HG02571 (cell line): ENCODE data around the gene MYO7B.
"Not testable (repeated sequence)": the region's sequence is repeated elsewhere in the genome, so short reads cannot be mapped to it uniquely, and the experiment has no call there.

Experiments used
- ATAC-seq: cut with Tn5 transposase; IDR thresholded peaks from one replicate; pipeline ENCODE4 v1.9.1; 2021; ENCODE audit warnings: mild to moderate bottlenecking, moderate library complexity; ENCODE audit not compliant: unreplicated experiment

The MYO7B gene

DNA sequence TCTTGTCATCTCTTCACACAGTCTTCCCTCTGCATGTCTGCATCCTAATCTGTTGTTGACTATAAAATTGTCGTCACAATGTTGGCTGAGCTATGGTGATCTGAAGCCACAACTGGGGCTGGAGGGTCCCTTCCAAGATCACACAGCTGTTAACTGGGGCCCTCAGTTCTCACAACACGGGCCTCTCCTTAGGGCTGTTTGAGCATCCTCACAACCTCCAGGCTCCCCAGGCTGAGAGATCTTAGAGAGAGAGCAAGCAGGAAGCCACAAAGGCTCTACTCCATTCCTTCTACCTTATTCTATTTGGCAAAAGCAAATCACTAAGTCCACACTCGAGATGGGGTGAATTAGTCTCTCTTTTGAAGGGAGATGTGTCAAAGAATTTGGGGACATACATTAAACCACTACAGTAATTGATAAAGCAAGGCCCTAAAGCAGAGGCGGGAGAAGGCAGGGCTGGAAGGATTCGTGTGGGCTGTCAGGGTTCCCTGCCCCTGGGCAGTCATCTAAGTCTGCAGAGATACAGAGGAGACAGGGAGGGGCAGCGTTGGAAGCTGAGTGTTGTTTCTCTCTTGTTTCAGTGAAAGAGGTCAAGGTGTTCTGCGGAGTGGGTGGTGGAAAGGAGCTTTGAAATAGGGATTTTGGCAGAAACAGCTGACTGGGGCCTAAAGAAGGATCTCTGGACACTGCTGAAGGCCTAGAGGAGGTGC is 15.9 kb downstream of the MYO7B start:
- ATAC-seq = no peak

GRCh38 chr2:127552336-127552735 is 16.9 kb downstream of the MYO7B start:
- ATAC-seq = no peak

DNA sequence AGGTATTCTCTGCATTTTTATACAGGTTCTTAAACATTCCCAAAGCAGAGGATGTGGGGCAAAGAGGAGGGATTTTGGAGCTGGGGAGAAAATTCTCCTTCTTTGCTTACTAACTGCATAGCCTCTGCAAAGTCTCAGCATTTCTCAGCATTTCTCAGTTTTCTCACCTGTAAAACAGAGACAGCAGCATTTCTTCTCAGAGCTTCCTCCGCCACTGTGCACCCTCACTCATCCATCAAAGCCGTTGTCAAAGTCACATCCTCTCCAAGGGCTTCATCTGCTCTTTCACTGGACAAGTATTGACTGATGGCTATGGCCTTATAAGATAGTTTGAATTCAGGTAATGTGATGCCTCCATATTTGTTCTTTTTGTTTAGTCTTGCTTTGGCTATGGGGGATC is 17.4 kb downstream of the MYO7B start:
- ATAC-seq = no peak

DNA sequence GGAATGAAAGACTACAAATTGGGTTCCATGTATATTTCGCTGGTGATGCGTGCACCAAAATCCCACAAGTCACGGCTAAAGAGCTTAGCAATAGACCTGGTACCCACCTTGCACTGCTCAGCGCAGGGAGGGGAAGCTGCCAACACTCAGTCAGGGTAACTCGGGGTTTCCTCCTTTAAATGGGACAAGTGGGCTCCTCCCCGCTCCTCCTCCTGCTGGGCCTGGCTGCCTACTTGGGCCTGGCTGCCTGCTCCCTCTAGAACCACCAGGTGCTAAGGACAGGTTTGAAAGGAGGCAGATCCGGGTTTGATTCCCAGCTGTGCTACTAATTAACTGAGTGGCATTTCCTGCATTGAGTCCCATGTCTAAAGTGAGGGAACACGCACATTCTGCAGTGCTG is 23.4 kb downstream of the MYO7B start:
- no peak for ATAC-seq

GRCh38 chr2:127559454-127559853 is 24.0 kb downstream of the MYO7B start:
- ATAC-seq = no peak

GRCh38 chr2:127560201-127560930 is 24.9 kb downstream of the MYO7B start:
- no peak for ATAC-seq

DNA sequence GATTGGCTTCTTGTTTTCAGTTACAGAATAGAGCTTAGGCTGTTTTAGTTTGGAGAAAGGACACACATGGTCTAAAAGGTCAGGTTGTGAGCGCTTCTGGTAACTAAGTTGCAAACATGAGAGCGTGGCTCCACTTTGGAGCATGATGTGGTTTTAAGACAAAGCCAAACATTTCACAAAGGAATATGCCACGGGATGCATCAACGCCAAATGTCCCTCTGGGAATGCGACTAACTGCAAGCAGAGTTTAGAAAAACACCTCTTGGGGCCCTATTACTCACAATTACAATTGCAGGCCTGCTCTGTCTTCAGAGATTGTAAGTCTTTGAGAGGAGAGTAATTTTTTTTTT is 25.4 kb downstream of the MYO7B start:
- no peak for ATAC-seq

- no peak for ATAC-seq
Measured at GRCh38 chr2:127561371-127561770, 25.9 kb downstream of the MYO7B start.

DNA sequence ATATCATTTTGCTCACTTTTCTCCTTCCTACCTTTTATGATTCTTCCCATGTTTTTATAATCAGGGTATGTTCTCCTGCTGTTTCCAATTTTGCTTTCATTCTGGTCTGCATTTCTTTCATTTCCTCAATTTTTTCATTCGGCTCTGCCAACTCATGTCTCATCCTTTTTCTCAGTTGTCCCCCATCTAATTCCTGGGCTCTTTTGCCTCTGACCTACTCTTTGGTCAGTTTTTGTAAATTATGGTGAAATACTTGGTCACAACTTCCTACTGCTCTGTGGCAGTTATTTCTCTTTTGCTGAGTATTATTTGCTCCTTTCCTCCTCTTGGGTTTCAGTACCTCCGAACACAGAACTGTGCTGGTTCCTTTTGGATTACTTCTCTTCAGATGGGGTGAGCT is 27.5 kb downstream of the MYO7B start:
- ATAC-seq = no peak

DNA sequence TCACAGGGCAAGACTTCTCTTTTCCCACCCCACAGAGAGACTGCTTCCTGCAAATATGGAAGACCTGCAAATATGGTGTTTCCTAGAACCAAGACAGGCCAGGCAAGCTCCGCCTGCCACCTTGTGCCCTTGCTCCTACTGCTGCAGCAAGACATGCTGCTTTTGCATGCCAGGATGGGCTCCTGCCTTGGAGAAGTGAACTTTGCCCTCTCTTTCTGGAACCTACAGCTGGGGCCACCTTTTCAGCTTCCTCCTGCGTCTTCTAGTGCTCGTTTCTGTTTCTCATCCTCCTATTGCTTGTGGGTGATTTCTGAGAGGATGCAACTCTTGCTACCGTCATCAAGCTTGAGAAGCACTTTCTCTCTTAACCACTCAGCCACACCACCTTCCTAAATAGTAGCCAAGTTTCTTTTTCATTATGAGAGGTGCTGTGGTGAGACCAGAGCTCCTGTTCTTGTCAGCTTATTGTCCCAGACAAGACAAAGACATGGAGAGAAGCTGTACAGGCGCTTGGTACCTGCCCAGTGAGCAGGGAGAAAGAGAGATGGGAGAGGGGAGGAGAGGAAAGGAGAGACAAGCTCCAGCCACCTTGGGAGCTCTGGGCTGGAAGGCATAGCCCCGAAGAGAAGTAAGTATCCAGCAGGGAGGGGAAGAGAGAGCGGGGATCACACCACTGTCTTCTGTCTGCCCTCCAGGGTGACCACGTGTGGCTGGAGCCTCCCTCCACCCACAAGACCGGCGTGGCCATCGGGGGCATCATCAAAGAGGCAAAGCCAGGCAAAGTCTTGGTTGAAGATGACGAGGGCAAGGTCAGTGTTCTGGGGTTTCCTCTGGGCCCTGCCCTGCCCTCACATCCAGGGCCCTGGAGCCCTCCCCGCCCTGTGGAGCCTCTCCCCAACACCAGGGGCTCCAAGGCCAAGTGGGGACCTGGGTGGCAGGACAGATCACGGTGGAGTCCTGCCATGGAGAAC is 28.3 kb downstream of the MYO7B start:
- ATAC-seq = peak; percentile 98

- ATAC-seq = no peak
Measured at GRCh38 chr2:127564429-127565260, 29.2 kb downstream of the MYO7B start.

- no peak for ATAC-seq
Measured at GRCh38 chr2:127565261-127566138, 30.0 kb downstream of the MYO7B start.

GRCh38 chr2:127566139-127566417 is 30.6 kb downstream of the MYO7B start:
- ATAC-seq = no peak

DNA sequence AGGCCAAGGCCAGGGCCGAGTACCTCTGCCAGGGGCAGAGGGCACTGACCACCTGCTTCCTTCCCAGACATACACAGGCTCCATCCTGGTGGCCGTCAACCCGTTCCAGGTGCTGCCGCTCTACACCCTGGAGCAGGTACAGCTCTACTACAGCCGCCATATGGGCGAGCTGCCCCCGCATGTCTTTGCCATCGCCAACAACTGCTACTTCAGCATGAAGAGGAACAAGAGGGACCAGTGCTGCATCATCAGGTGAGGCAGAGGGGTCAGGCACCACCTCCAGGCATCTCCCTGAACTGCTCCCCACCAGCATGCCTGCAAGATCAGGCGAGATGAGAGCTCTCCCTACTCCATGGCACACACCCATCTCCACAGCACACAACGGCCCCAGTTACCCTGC is 31.1 kb downstream of the MYO7B start:
- no peak for ATAC-seq

DNA sequence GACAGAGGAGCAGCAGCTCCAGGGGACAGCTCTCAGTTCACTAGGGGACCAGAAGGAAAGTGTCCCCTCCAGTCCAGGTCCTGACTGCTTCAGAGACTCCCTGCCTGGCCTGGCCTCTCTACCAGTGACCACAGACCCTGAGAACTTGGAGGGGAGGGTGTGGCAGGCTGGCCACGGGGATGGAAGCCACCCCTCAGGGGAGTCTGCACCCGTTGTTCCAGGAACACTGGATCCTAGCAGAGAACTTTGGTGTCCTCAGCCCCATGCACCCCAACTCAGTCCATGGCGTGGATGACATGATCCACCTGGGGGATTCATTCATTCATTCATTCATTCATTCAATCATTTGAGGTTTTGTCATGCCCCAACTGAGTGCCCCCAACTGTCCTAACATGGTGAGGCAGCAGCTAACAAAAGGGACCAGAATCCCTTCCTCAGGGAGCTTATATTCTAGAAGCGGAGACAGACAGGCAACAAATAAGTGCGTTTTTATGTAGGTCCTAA is 31.9 kb downstream of the MYO7B start:
- ATAC-seq = no peak

- ATAC-seq = no peak
Measured at GRCh38 chr2:127568128-127568527, 32.6 kb downstream of the MYO7B start.

GRCh38 chr2:127569666-127570065 is 34.2 kb downstream of the MYO7B start:
- ATAC-seq = no peak

DNA sequence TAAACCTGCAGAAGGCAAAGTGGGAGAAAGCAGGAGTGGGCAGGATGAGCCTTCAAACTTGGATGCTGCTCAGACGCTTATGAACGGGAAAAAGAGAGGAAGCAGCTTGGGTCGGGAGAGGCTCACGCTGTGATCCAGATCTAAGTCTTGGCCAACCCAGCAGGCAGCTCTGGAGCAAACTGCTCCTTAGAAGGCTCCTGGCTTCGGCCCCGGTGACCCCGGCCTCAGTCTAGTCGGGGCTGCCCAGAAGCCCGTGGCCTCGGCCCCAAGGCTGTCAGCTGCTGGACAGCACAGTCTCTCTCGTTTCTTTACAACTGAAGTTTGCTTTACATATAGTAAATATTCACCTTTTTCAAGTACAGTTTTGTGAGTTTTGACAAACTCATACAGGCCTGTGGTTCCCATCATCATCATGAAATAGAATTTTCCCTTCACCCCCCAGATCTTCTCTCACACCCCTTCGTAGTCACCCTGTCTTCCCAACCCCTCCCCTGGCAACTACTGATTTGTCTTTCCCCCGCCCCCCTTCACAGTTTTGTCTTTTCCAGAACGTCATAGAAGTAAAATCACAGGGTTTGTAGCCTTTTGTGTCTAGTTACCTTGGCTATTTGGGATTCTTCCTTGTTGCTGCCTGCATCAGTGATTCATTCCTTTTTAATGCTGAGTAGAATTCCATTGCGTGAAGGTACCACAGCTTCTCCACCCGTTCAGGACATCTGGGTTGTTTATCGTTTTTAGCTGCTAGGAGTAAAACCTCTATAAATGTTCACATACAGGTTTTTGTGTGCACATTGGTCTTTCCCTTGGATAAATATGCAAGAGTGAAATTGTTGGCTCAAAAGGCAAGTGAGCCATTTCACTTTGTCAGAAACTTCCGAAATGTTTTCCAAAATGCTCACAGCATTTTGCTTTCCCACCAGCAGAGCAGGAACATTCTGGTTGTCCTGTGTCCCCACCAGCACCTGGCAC is 35.1 kb downstream of the MYO7B start:
- ATAC-seq = no peak

GRCh38 chr2:127572352-127572751 is 36.9 kb downstream of the MYO7B start:
- not testable (repeated sequence) for ATAC-seq
